Measurements from ENCODE around the gene OLA1. TPM values are rescaled to one million over a fixed set of nuclear protein-coding genes. Genes with fewer than 3 reads are reported as not detected.

Gene OLA1
- polyA plus RNA-seq, 1 donor from 2014 or later: 59.7 TPM

DNA sequence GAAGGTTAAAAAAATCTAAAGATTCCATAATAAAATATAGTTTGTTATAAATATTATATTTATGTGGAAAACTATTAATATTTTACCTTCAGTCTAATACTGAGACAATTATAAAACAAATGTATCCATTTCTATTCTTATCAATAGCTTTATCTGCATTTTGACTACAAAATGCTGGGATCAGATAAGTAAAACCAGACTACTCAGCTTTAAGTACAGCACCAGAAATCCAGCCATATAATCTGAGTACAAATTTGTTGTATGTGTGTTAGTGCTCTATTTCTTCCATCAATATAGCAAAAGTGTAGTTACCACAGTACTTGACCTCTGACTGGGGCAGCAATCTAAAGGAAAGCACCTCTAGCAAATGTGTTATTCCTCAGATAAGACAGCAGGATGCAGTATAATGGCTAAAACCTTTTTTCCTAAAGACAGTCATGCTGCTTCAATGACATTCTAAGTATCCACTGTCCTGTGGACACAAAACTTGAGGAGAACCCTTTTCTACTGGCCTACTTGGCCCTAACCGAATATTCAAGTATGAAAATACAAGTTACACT lies 68.1 kb downstream of the OLA1 start:
- H3K27ac Mint-ChIP-seq: no peak overlapping the region
- H3K4me1 Mint-ChIP-seq: peaks cover 8 to 20% (median 11%) of the 10 kb centered on the region in 3 donors
- H3K27me3 Mint-ChIP-seq: no peaks in the 10 kb centered on the region
- H3K4me3 Mint-ChIP-seq: no peak overlapping the region
- peaks cover 8% of the 10 kb centered on the region for H3K36me3 Mint-ChIP-seq
- H3K9me3 Mint-ChIP-seq: peaks cover 0 to 9% (median under 1%) of the 10 kb centered on the region in 3 donors

DNA sequence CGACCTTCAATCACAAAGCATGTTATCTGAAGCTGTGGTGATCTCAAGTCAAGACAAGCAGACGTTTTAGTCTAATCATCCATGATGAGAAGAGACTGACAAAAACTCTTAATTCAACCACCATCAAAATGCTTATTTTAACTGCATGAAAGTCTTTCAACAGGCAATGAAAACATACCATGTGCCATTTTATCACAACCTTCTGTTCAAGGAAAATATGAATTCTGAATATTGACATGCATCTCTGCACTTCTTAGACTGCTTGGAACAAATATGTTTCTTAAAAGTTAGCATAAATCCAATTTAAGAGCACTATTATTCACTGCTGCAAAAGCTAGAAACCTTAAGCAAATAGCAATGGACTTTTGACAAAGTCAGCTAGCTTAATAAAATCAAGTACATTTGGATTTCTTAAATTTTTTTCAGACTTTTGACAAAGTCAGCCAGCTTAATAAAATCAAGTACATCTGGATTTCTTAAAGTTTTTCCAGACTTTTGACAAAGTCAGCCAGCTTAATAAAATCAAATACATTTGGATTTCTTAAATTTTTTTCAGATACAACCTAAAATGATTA lies 70.9 kb downstream of the OLA1 start:
- Mint-ChIP-seq H3K27me3 (no peaks in the 10 kb centered on the region), H3K4me3 (no peak overlapping the region), H3K36me3 (peaks cover 8% of the 10 kb centered on the region), H3K4me1 (peaks cover 3 to 12% (median 7%) of the 10 kb centered on the region in 3 donors), H3K27ac (no peak overlapping the region), H3K9me3 (peaks cover 1 to 28% (median 8%) of the 10 kb centered on the region in 3 donors)

DNA sequence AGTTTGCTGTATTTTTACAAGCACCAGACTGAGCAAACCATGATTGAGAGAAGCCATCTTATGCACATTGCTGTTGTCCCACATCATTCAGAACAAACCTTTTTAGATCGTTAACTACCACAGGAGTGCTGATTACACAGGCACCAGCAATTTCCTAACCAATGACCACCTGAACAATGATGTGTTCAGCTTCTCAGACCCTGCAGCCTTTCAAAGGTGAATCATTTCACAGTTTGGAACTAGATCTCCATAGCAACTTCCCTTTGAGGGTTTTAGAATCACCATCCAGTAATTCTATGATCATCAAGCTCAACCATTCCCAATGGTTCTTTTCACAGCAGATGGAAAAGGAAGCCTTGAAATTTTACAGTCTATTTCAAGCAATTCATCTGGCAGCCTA lies 71.4 kb downstream of the OLA1 start:
- Mint-ChIP-seq H3K36me3 (peaks cover 9% of the 10 kb centered on the region), H3K27me3 (no peaks in the 10 kb centered on the region), H3K9me3 (peaks cover 1 to 30% (median 12%) of the 10 kb centered on the region in 3 donors), H3K4me1 (peaks cover 3 to 11% (median 7%) of the 10 kb centered on the region in 3 donors), H3K27ac (no peak overlapping the region), H3K4me3 (no peak overlapping the region)

DNA sequence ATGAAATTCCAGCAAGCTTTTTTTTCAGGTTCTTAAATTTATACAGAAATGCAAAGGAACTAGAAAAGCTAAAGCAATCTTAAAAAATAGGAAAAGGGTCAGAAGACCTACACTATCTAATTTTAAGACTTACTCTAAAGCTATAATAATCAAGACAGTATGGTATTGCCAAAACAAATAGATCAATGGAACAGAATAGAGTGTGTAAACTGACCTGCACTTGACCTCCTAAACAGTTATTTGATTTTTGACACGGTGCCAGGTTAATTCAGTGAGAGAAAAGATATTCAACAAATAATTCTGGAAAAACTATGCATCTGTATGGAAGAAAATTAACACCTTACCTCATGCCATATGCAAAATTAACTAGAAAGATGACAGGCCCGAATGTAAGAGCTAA lies 73.6 kb downstream of the OLA1 start:
- H3K9me3 Mint-ChIP-seq: peaks cover 1 to 36% (median 15%) of the 10 kb centered on the region in 3 donors
- H3K36me3 Mint-ChIP-seq: peaks cover 19% of the 10 kb centered on the region

DNA sequence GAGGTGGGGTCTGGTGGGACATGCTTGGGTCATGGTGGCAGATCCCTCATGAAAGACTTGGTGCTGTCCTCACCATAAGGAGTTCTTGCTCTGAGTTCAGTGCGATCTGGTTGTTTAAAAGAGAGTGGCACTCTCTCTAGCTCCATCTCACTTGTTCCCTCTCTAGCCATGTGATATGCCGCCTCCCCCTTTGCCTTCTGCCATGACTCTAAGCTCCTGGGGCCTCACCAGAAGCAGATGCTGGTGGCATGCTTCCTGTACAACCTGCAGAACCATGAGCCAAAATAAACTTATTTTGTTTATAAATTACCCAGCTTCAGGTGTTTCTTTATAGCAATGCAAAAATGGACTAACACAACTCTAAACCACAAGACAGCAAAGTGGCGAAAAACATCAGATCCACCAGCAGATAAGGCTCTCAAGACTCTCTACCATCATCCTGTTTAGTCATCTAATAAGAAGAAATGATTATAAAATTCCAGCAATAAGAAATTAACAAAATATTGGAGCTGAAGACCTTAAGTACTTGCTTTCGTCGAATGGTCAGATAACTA lies 75.5 kb downstream of the OLA1 start:
- peaks cover 7 to 55% (median 24%) of the 10 kb centered on the region in 3 donors for H3K9me3 Mint-ChIP-seq
- H3K36me3 Mint-ChIP-seq: peaks cover 26% of the 10 kb centered on the region
- no peaks in the 10 kb centered on the region for H3K27me3 Mint-ChIP-seq
- no peak overlapping the region for H3K27ac Mint-ChIP-seq
- H3K4me1 Mint-ChIP-seq: peaks cover 0 to 3% (median 0%) of the 10 kb centered on the region in 3 donors
- no peak overlapping the region for H3K4me3 Mint-ChIP-seq

More for the DNA sequence above, 73.6 kb downstream of the OLA1 start:
- H3K27me3 Mint-ChIP-seq: no peaks in the 10 kb centered on the region
- no peak overlapping the region for H3K4me3 Mint-ChIP-seq
- H3K27ac Mint-ChIP-seq: no peak overlapping the region
- H3K4me1 Mint-ChIP-seq: peaks cover 0 to 5% (median 0%) of the 10 kb centered on the region in 3 donors

DNA sequence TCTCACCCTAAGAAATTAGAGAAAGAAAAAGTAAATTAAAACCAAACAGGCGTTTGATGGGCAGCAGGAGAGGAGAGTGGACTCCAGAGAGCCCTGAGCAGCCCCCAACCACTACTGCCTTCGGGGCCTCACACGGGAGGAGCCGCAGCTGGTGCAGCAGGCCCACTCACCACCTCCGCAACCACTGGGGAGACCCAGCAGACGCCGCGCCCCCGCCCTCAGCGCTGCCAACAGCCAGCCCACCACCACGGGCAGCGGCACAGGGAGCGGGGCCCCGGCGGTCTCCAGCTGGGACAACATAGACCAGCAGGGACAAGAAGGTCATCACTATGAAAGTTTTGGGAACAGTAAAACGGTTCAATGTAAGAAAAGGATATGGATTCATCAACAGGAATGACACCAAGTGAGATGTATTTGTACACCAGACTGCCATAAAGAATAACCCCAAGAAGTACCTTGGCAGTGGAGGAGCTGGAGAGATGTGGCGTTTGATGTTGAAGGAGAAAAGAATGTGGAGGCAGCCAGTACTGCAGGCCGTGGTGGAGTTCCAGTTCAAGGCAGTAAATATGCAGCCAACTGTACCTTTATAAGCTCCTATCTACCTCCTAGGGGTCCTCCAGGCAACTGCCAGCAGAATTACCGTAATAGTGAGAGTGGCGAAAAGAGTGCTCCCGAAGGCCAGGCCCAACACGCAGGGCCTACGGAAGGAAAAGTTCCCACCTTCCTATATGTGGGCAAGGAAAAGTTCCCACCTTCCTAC lies 76.5 kb downstream of the OLA1 start:
- Mint-ChIP-seq H3K27ac (no peak overlapping the region), H3K9me3 (peaks cover 7 to 54% (median 26%) of the 10 kb centered on the region in 3 donors), H3K4me3 (peak overlapping the region in 1 of 4 donors; percentile 5), H3K36me3 (peaks cover 28% of the 10 kb centered on the region), H3K4me1 (peaks cover 0 to 3% (median 0%) of the 10 kb centered on the region in 3 donors), H3K27me3 (no peaks in the 10 kb centered on the region)

DNA sequence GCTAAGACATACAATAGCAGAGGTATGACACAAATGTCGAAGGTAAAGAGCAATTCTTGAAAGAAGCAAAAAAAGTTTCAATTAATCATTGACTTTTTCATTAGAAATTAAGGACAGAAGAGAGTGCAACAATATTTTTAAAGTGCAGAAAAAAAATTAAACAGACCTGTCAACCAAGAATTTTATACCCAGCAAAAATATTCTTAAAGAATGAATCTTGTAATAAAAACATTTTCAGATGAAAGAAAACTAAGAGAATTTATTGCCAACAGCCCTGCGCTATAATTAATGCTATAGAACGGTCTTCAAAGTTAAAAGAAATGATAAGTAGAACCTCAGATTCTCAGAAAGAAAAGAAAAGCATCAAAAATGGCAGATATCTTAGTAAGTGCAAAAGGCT lies 79.0 kb downstream of the OLA1 start:
- H3K36me3 Mint-ChIP-seq: peaks cover 28% of the 10 kb centered on the region
- peaks cover 10 to 46% (median 20%) of the 10 kb centered on the region in 3 donors for H3K9me3 Mint-ChIP-seq
- H3K4me3 Mint-ChIP-seq: no peak overlapping the region

DNA sequence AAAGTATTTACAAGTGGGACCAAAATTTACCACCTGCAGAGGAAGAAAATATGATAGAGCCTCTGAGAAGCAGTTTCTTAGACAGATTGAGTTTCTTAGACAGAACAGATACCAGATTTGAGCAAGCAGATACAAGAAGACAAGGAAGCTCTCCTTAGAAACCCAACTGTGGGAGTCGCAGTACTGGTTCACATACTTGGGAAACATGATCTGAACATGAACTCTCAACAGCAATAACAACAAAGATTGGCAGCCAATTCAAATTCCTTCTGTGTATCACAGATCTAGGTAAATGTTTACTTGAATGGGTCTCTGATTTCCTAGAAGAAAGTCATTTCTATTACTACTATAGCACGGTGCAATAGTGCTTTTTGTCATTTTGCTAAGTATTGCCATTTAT lies 82.1 kb downstream of the OLA1 start:
- peaks cover 10 to 30% (median 16%) of the 10 kb centered on the region in 3 donors for H3K9me3 Mint-ChIP-seq
- H3K27me3 Mint-ChIP-seq: no peaks in the 10 kb centered on the region
- H3K4me3 Mint-ChIP-seq: peak overlapping the region in 1 of 4 donors; percentile 47
- no peak overlapping the region for H3K27ac Mint-ChIP-seq
- H3K4me1 Mint-ChIP-seq: peaks cover 0 to 6% (median 0%) of the 10 kb centered on the region in 3 donors
- H3K36me3 Mint-ChIP-seq: peaks cover 23% of the 10 kb centered on the region

More for the DNA sequence above, 79.0 kb downstream of the OLA1 start:
- peaks cover 0 to 3% (median 0%) of the 10 kb centered on the region in 3 donors for H3K4me1 Mint-ChIP-seq
- peak overlapping the region in 1 of 3 donors; percentile 76 for H3K27ac Mint-ChIP-seq
- no peaks in the 10 kb centered on the region for H3K27me3 Mint-ChIP-seq

DNA sequence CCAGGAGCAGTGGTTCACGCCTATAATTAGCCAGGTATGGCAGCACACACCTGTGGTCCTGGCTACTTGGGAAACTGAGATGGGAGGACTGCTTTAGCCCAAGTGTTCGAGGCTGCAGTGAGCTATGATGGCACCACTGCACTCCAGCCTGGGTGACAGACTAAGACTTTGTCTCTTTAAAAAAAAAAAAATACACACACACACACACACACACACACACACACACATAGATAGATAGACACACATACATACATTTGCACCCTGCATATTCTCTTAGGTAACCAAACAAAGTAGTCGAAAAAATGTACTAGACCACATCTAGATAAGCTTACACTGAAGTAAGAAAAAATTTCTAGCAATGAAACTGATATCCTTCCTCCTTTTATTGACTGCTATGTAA lies 86.8 kb downstream of the OLA1 start:
- H3K27ac Mint-ChIP-seq: no peak overlapping the region
- H3K4me3 Mint-ChIP-seq: no peak overlapping the region
- no peaks in the 10 kb centered on the region for H3K27me3 Mint-ChIP-seq
- H3K9me3 Mint-ChIP-seq: peaks cover 2 to 5% (median 5%) of the 10 kb centered on the region in 3 donors
- H3K36me3 Mint-ChIP-seq: peaks cover 6% of the 10 kb centered on the region
- peaks cover 0 to 6% (median 0%) of the 10 kb centered on the region in 3 donors for H3K4me1 Mint-ChIP-seq

DNA sequence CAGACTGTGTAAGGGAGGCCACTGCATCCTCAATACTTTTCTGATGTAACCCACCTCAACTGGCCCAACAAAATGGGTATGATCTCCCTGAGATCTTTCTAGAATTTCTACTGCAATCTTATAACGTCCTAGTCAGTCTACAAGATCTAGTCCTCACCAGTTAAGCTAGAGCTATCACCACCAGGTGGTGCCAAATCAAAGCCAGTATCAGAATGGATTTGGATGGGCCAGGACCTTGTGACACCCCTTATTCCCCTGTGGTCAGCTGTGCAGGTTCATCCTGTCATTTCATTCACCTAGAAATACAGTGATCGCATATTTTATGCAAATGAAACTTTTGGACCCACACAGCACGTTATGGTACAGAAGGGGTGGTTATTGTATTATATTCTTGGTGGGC lies 90.3 kb downstream of the OLA1 start:
- H3K36me3 Mint-ChIP-seq: peaks cover 4% of the 10 kb centered on the region
- H3K4me3 Mint-ChIP-seq: no peak overlapping the region
- H3K27ac Mint-ChIP-seq: no peak overlapping the region
- H3K27me3 Mint-ChIP-seq: no peaks in the 10 kb centered on the region
- peaks cover 0 to 2% (median 0%) of the 10 kb centered on the region in 3 donors for H3K9me3 Mint-ChIP-seq
- H3K4me1 Mint-ChIP-seq: peaks cover 0 to 6% (median 1%) of the 10 kb centered on the region in 3 donors

DNA sequence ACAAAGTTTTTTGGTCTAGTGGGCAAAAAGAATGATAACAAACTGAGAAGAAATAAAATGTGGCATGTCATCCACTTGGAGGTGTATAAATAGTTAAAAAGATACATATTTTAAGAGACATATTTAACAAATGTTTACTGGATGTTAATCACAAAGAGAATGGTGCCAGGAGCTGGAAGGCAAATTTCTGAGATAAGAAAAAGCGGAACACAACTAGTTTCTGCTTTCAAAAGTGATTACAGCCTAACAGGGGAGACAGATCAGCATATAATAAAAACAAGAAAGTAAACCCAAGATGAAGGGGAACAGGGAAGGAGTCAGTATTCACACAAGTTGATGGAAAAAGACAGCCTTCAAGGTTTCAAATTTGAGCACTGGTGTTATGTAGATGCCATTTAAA lies 91.3 kb downstream of the OLA1 start:
- Mint-ChIP-seq H3K4me1 (peaks cover 3 to 5% (median 3%) of the 10 kb centered on the region in 3 donors), H3K27me3 (no peaks in the 10 kb centered on the region), H3K4me3 (no peak overlapping the region), H3K9me3 (peaks cover 0 to 2% (median 0%) of the 10 kb centered on the region in 3 donors), H3K36me3 (peaks cover 8% of the 10 kb centered on the region), H3K27ac (no peak overlapping the region)

DNA sequence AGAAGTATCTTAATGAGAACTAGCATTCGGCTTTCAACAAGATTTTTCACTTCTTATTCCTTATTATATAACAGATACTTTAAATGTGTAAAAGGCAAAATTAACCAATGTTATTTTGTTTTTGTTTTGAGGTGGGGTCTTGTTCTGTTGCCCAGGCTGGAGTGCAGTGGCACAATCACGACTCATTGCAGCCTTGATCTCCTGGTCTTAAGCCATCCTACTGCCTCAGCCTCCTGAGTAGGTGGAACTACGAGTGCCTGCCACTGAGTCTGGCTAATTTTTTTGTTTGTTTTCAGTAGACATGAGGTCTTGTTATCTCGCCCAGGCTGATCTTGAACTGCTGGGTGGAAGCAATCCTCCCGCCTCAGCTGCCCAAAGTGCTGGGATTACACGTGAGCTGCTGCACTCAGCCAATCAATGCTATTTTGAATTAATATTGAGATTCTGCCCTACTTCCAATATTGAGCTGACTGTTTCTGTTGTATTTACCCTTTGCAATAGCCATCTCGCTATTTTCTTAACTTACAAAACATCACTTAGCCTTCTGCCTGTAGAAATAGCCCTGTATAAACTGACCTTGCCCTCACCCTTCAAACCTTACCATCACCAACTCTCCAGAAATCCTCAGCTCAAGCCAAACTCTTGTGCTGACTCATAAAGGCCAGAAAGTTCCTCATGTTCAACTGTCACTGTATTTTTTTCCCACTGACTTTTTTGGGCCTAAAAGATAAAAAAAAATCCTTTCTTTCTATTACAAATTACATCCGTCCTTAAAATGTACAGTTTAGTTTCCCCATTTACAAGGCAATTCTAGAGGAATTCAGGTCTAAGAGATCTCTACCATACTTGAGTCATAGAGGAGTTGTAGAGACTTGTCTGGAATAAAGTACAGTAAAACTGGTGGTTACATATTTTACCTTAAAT lies 94.3 kb downstream of the OLA1 start:
- peaks cover 8% of the 10 kb centered on the region for H3K36me3 Mint-ChIP-seq
- H3K27ac Mint-ChIP-seq: no peak overlapping the region
- H3K9me3 Mint-ChIP-seq: no peaks in the 10 kb centered on the region
- no peak overlapping the region for H3K4me3 Mint-ChIP-seq
- no peaks in the 10 kb centered on the region for H3K27me3 Mint-ChIP-seq
- H3K4me1 Mint-ChIP-seq: peaks cover 0 to 3% (median 3%) of the 10 kb centered on the region in 3 donors

DNA sequence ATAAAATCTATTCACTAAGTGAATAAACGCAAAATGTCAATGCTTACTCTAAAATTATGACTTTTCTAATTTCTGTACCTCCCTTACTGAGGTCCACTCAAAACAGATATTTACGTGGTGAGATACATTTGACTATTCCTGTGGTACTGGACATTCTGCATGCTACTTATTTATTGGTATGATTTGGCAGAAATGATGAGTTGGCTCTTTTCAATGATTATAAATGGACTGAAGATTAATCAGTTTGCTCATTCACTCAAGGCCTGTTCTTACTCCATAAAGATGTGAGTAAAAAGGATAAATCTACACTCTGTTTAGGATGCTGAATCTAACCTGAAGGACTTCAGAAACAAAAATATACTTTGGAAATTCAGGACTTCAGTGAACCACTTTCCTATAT lies 98.8 kb downstream of the OLA1 start:
- Mint-ChIP-seq H3K4me3 (no peak overlapping the region), H3K36me3 (peaks cover 12% of the 10 kb centered on the region), H3K27ac (no peak overlapping the region), H3K4me1 (peaks cover 0 to 3% (median 2%) of the 10 kb centered on the region in 3 donors), H3K27me3 (no peaks in the 10 kb centered on the region), H3K9me3 (no peaks in the 10 kb centered on the region)

DNA sequence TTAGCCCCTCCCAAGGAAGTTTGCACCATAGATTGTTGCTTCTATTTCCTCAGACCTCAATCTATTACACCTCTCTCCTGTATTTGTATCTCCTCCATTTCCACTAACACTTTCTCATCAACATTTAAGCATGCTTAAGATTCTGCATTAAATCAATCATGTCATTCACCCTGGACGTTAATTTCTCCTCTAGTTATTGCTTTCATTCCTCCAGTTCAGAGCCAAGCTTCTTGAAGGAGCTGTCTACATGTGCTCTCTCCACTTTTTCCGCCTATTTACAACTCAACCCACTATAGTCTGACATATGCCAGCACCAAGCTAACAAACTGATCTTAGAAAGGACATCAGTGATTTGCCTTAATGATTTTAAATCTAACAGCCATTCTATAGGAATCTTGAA lies 99.5 kb downstream of the OLA1 start:
- Mint-ChIP-seq H3K27ac (no peak overlapping the region), H3K36me3 (peaks cover 10% of the 10 kb centered on the region), H3K27me3 (no peaks in the 10 kb centered on the region), H3K4me3 (no peak overlapping the region), H3K9me3 (no peaks in the 10 kb centered on the region), H3K4me1 (peaks cover 0 to 3% (median 2%) of the 10 kb centered on the region in 3 donors)

Data from IgD-negative memory B cell (primary cell).